ENCODE results near the gene ABCG5. TPM values are rescaled to one million over a fixed set of nuclear protein-coding genes. Genes with fewer than 3 reads are reported as not detected.

The ABCG5 gene
- total RNA-seq, 1 donor from 2014 or later = not detected

GRCh38 chr2:43823751-43824150, 14.9 kb downstream of the ABCG5 start:
- DNase-seq (ENCODE audit: low read depth) = no peak
- no peak overlapping the region for H3K4me3 ChIP-seq (ENCODE audit: low read depth, low read length)
- TF ChIP-seq CTCF (conservative IDR thresholded peaks at IDR 0.05; ENCODE audit: low read depth, low read length) = no peak

GRCh38 chr2:43822839-43823238, 15.8 kb downstream of the ABCG5 start:
- no peak for TF ChIP-seq CTCF (conservative IDR thresholded peaks at IDR 0.05; ENCODE audit: low read depth, low read length)
- DNase-seq (ENCODE audit: low read depth) = no peak
- H3K4me3 ChIP-seq (ENCODE audit: low read depth, low read length) = no peak overlapping the region

- H3K4me3 ChIP-seq (ENCODE audit: low read depth, low read length) = no peak overlapping the region
- no peak for TF ChIP-seq CTCF (conservative IDR thresholded peaks at IDR 0.05; ENCODE audit: low read depth, low read length)
- DNase-seq (ENCODE audit: low read depth) = no peak
Measured at GRCh38 chr2:43819491-43820163, 19.0 kb downstream of the ABCG5 start.

GRCh38 chr2:43818761-43819160, 19.9 kb downstream of the ABCG5 start:
- TF ChIP-seq CTCF (conservative IDR thresholded peaks at IDR 0.05; ENCODE audit: low read depth, low read length) = no peak
- DNase-seq (ENCODE audit: low read depth) = no peak
- H3K4me3 ChIP-seq (ENCODE audit: low read depth, low read length) = no peak overlapping the region

GRCh38 chr2:43814711-43815110, 23.9 kb downstream of the ABCG5 start:
- no peak for DNase-seq (ENCODE audit: low read depth)
- no peak for TF ChIP-seq CTCF (conservative IDR thresholded peaks at IDR 0.05; ENCODE audit: low read depth, low read length)
- no peak overlapping the region for H3K4me3 ChIP-seq (ENCODE audit: low read depth, low read length)

GRCh38 chr2:43812947-43813346, 25.7 kb downstream of the ABCG5 start:
- TF ChIP-seq CTCF (conservative IDR thresholded peaks at IDR 0.05; ENCODE audit: low read depth, low read length) = no peak
- H3K4me3 ChIP-seq (ENCODE audit: low read depth, low read length) = no peak overlapping the region
- no peak for DNase-seq (ENCODE audit: low read depth)

- TF ChIP-seq CTCF (conservative IDR thresholded peaks at IDR 0.05; ENCODE audit: low read depth, low read length) = no peak
- no peak for DNase-seq (ENCODE audit: low read depth)
- no peak overlapping the region for H3K4me3 ChIP-seq (ENCODE audit: low read depth, low read length)
Measured at GRCh38 chr2:43812006-43812405, 26.6 kb downstream of the ABCG5 start.

Data from epithelial cell of proximal tubule (primary cell).